NCI-H748 (cell line): ENCODE measurements around the gene ECEL1.
A peak's percentile ranks its signal among the peaks of the same experiment; 100 is the strongest.
"Not testable (repeated sequence)": the region's sequence is repeated elsewhere in the genome, so short reads cannot be mapped to it uniquely, and the experiment has no call there.

Experiments used
- DNase-seq: peaks from one replicate; lab custom pipeline; 2025; ENCODE audit not compliant: unreplicated experiment; lab: John Stamatoyannopoulos, UW

The ECEL1 gene

DNA sequence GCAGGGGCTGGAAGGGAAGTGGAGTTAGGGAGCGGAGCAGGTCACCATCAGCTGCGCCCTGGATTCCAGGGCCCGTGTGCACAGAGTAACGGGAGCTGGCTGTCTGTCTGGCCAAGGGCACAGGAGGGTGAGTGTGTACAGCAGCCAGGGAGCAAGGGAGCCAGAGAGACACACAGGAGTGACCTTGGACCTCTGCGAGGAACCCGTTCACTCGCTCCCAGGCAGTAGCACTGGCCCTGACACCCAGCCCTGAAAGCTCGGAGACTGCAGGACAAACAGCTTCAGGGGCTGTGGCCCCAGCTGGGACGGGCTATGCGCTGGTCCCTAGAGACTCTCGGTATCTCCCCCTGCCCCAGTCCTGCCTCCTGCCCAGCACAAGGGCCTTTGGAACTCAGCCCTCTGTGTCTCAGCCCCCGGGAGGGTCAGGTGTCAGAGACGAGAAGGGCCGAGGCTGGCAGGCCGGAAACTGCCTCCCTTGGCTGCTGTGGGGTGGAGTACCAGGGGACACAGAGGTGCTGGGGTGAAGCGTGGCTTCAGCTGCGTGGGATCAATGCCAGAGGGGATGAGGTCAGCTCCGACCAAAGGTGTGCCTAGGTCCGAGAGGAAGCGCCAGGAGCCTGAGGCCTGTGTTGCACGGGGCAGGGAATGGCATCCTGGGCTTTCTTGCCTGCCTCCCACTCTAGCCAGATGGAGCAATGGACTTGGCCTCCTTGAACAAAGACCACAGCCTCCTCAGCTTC lies 43.8 kb downstream of the ECEL1 start:
- not testable (repeated sequence) for DNase-seq

- DNase-seq = not testable (repeated sequence)
Observed at GRCh38 chr2:232443047-232443446, 44.6 kb downstream of the ECEL1 start.

- DNase-seq = not testable (repeated sequence)
Observed at GRCh38 chr2:232442431-232442830, 45.2 kb downstream of the ECEL1 start.

- DNase-seq = not testable (repeated sequence)
Observed at GRCh38 chr2:232441922-232442321, 45.7 kb downstream of the ECEL1 start.

DNA sequence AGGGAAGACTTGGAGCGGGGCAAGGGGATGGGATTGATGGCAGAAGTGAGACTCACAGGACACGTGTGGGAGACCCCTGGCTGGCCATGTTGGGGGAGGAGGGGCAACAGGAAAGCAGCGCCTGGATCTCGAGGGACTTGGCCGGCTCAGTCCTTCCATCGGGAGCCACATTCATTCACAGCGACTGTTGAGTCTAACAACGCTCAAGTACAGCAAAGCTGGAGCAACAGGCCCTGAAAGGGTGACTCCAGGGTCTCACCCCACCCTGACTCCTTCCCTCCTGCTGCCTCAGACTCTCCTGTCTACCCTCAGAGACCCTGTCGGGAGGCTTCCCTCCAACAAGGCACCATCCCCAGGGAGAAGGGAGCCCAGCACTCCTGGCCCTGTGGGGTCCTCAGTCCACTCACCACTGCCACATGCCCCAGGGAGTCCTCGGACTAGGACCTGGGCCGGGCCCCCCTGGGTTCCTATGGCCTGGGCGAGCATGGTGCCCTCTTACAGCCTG lies 46.4 kb downstream of the ECEL1 start:
- DNase-seq = no peak

- DNase-seq = peak; percentile 70
Observed at GRCh38 chr2:232440220-232441018, 47.2 kb downstream of the ECEL1 start.

DNA sequence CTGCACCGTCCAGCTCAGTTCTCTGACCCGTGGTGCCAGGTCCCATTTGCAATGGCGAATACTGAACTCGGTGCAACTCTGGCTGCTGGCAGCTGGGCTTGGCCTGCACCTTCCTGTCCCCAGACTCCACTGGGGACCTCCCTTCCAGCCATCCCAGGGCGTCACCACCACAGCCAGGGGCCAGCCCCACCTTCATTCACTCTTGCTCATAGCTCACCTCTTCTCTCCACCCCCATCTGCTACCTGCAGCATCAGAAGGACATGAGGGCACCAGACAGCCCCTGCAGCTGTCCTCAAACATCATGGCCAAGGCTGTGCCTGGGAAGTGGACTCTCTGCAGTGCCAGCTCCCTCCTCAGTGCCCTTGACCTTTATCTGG lies 47.9 kb downstream of the ECEL1 start:
- no peak for DNase-seq

GRCh38 chr2:232438951-232439757 lies 48.5 kb downstream of the ECEL1 start:
- DNase-seq = peak; percentile 30

DNA sequence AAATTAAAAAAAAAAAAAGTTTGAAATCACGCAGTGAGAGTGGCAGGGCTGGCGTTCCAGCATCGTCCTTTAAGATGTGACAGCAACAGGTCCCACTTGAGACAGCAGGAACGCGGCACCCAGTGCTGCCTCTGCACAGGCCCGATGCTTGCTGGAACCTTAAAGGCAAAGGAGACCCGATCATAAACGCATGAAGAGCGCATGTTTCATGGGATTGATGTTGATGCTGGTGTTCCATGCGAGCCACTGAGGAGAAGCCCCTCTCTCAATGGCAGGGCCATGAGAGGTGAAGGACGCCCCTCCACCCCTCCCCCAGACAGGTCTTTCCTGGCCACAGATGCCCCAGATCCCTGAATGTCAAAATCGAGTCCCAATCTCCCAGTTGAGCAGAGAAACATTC lies 49.5 kb downstream of the ECEL1 start:
- DNase-seq = no peak

DNA sequence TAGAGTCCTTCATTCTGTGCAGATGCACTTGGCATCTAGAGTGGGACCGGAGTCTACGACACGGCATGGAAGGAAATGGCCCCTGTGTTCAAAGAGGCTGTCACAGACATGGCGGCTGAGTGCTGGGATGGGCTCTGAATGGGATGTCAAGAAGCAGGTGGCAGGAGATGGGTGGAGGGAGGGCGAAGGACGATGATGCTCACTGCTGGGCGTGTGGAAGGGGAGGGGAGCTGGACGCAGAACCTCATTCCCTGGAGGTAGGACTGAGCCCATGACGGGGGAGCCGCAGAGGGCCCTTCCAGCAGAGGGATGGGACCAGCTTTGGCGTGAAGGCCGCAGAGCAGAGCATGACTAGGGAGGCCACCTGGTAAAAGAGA lies 50.5 kb downstream of the ECEL1 start:
- no peak for DNase-seq

DNA sequence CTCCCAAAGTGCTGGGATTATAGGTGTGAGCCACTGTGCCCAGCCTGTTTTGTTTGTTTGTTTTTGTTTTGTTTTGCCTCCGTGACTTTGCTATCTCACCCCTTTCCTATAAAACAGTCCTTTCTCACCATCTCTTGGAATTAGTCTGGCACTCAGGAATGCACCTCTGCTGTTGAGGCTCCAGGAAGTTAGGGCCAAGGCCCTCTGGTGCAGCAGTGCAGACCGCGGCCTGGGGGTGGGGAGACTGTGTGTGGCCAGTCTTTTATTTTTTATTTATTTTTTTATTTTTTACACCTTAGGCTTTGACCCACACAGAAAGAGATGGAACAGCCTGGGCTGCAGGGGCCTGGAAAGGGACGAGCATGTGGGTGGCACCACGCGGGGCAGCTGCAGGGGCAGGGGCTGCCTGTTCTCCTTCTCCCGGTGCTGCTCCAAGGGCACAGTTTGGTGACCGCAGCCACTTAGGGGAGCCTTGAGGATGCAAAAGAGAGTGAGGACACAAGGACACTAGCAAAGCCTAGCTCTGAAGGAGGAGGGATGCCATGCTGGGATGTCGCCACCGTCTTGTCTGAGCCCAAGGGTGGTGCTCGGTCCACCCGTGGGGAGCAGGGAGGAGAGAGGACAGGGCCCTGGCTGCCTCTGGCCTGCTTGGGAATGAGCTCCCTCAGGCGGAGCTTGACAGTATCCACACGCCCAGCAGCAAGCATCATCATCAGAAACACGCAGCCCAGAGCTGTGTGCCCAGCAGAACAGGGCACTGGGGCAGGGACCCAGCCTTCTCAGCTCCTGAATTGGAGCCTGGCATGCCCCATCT lies 51.0 kb downstream of the ECEL1 start:
- no peak for DNase-seq

DNA sequence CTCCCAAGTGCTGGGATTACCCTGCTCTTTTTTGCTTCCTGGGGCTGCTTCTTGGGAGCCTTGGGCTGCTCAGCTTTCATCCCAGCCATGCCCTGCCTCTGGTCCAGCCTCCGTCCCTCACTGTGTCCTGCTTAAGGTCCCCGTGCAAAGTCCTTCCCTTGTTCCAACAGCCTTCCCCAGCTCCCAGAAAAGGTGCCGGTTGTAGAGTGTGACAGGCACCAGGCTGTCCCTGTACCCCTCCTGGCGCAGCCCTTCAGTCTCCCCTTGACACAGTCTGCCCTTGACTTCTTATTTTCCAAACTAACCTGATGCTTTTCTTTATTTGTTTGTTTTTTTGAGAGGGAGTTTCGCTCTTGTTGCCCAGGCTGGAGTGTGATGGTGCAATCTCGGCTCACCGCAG lies 51.8 kb downstream of the ECEL1 start:
- no peak for DNase-seq

GRCh38 chr2:232435375-232435648 lies 52.3 kb downstream of the ECEL1 start:
- no peak for DNase-seq

GRCh38 chr2:232434563-232435374 lies 52.9 kb downstream of the ECEL1 start:
- DNase-seq = no peak

- no peak for DNase-seq
Observed at GRCh38 chr2:232434091-232434490, 53.5 kb downstream of the ECEL1 start.

DNA sequence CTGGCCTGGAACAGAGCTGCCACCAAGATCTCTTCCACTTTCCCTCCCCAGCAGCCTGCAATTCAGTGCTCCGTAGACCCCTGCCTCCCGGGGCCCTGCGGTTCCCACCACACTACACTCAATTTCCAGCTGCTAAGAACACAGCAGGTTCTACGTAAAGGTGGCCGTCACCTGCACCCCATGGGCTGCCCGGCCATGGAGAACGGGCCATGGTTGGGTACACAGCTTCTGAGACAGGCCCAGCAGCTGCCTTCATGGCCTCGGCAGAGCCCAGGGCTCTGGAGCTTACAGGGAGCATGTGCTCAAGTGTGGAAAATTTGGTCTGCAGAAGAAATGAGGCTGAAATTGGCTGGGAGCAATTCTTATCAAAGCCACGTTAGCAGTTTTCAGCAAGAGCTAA lies 54.0 kb downstream of the ECEL1 start:
- DNase-seq = not testable (repeated sequence)

- DNase-seq = no peak
Observed at GRCh38 chr2:232432598-232433184, 54.9 kb downstream of the ECEL1 start.

DNA sequence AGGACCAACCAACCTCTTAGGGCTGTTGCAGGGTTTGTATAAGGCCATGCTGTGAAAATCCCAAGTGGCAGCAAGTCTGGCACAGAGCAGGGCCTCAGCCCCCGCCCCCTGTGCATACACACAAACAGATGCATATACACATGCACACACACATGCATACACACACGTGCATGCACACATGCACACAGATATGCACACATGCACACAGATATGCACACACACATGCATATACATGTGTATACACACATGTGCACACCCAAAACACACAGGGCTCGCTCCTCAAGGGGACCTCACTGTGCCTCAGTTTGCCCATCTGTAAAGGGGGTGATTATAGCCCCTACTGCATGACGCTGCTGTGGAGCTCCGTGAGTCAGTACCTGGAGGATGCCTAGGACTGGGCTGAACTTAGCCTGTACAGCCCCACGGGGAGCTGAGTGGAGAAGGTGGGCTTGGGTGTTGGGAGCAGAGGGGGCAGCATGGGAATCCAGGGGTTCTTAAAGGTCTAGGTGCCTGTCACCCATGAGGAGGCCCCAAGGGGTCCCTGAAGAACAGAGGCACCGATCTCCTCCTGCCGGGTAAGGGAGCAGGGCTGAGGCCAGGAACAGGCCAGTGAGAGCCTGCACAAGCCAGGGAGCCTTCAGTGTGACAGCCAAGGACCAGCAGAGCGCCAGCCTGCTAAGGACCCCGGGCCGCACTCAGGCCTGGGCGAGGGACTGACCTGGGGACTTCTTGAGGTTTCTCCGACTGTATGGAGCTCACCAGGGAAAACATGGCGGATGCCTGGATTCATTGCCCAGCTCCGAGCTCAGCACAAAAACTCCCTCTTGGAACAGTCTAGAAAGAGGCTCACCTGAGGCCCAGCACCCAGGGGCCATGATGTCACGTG lies 55.7 kb downstream of the ECEL1 start:
- no peak for DNase-seq
